GM12874 (cell line): Measurements from ENCODE around the gene BCO1.

ENCODE experiments used
- TF ChIP-seq, protein P1 (sequence below): IDR thresholded peaks from 2 replicates; pipeline ENCODE4 v1.5.1; 2011; ENCODE audit warnings: low read depth, mild to moderate bottlenecking, control low read depth, low read length, moderate library complexity; ENCODE audit not compliant: insufficient read depth

BCO1 gene

DNA sequence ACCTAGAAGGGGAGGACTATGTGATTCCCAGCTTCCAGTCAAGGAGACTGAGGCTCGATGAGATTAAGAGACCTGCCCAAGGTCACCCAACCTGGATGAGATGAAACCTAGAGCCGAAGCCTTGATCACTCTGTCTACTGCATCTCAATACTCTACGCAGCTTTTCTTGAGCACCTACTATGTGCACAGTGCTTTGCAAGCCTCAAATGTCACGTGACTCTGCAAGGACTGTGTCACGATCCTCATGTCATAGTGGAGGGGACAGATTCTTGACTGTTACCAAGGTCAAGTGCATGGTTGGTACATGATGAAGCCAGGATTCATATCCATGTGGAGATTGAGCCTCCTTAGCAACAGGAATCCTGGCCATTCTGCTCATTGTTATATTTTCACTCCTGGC, 14.7 kb downstream of the BCO1 start:
- TF ChIP-seq, protein P1, sequence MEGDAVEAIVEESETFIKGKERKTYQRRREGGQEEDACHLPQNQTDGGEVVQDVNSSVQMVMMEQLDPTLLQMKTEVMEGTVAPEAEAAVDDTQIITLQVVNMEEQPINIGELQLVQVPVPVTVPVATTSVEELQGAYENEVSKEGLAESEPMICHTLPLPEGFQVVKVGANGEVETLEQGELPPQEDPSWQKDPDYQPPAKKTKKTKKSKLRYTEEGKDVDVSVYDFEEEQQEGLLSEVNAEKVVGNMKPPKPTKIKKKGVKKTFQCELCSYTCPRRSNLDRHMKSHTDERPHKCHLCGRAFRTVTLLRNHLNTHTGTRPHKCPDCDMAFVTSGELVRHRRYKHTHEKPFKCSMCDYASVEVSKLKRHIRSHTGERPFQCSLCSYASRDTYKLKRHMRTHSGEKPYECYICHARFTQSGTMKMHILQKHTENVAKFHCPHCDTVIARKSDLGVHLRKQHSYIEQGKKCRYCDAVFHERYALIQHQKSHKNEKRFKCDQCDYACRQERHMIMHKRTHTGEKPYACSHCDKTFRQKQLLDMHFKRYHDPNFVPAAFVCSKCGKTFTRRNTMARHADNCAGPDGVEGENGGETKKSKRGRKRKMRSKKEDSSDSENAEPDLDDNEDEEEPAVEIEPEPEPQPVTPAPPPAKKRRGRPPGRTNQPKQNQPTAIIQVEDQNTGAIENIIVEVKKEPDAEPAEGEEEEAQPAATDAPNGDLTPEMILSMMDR: no peak

DNA sequence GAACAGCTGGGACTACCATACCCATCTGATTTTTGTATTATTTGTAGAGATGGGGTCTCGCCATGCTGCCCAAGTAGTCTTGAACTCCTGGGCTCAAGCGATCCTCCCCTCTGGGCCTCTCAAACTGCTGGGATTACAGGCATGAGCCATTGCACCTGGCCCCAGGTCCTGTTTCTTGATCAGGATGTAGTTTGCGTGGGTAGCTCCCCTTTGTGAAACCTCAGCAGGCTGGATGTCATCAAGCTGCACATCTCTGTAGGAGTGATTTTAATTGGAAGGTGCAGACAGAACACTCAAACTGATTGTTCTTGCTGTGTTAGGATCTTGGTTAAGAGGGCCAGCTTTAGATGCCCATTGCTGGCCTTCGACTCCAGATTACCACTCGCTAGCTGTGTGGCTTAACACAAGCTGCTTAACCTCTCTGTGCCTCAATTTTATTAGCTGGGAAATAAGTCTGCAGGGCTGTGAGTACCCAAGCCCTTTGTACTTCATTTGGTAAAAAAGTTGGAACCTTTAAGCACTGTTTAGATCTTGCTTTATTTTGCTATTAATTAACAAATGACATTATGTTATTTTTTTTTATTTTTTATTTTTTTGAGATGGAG, 16.5 kb downstream of the BCO1 start:
- TF ChIP-seq, protein P1: no peak

DNA sequence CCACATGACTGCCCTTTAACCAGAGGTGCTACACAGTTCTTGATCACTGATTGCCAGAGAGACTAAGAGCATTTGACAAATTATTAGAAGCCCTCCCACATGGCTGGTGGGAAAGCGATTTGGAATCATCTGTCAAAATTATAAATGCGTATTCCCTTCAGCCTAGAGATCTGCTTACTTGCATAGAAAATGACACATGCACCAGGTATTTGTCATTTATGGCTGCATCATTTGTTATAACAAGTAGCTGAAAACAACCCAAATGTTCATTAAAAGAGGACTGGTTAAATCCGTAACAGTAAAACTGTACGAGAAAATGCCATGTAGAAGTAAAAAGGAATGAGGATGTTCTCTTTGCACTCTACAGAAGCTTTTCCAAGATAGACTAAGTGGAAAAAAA, 21.4 kb downstream of the BCO1 start:
- TF ChIP-seq, protein P1: no peak

DNA sequence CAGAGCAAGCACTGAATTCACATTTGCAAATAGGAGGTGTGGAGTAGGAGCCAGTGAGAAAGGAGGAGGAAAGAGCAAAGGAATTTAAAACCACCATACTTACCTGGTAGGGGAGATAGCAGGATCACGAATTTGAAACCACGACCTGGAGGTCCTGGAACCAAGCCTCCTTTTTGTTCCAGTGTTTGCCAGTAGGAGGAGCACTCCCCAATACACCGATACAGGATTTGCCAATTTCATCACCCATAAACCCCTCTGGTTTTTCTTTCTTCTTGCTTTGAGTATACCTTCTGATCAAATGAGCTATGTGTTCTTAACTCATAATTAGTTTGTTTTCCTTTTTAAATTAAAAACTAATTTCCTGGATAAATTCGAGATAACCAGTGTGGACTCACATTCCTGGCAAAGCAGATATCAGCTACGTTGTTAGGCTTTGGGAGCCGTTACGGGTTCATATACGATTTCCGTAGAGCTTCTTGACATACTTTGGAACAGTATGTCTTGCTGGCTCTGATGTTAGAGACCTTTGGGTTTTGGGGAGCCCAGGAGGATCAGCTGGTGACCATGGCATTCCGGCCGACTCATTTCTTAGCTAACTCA, 22.7 kb downstream of the BCO1 start:
- TF ChIP-seq, protein P1: peak; percentile 78

DNA sequence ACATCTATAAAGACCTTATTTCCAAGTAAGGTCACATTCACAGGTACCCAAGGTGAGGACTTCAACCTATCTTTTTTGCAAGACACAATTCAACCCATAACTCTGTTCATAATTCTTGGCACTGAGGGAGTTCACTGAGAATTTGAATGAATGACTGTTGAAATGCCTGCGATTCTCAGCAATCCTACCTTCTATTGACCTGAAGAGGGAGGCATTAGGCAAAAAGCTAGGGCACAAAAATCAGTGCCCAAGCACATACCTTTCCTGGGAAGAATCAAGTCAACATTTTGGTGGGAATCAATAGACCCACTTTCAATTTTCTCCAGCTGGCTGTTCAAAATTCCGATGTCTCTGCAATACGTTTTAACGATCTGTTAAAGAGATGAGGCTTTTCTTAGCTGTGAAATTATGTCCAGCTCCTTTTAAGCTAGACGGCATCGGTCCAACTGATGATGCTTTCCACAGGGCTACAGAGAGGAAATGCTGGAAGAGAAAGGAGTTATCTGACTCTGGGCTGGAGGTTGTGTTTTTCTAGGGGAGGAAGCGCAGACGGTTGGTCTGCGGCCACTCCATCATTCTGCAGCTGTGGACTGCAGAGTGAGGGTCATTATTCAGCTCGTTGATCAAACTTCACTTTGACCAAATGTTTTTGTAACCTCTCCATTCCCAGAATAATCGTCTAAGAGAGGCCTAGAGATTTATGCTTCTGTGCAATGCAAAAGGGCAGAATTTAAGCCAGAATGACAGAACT, 25.2 kb downstream of the BCO1 start:
- TF ChIP-seq, protein P1: no peak

DNA sequence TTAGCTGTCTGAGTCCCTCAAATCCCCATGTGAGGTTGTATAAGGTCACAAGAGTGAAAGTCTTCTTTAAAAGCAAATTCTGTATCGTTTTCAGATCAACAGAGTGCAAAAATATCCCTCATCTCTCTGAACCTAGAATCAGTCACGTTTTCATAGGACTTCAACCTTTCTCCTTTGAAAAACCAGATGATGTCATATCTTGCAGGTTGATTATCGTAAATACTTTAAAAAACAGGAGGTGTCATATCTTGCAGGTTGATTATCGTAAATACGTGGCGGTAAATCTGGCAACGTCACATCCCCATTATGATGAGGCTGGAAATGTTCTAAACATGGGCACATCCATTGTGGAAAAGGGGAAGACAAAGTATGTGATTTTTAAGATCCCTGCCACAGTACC, 25.9 kb downstream of the BCO1 start:
- TF ChIP-seq, protein P1: no peak

DNA sequence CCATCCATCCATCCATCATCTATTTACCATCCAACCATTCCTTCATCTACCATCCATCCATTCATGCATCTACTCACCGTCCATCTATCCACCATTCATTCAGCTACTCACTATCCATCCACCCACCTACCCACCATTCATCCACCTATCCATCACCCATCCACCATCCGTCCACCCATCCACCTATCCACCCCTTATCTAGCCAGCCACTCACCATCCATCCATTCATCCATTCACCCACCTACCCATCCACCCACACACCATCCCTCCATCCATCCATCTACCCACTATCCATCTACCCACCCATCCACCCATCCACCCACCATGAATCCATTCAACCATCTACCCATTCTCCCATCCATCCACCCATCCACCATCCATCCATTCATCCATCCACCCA, 26.6 kb downstream of the BCO1 start:
- TF ChIP-seq, protein P1: no peak
